ENCODE data around the gene TRIB2.
"Not testable (repeated sequence)": the region's sequence is repeated elsewhere in the genome, so short reads cannot be mapped to it uniquely, and the experiment has no call there.

The TRIB2 gene

GRCh38 chr2:12716282-12717190, at the start of gene TRIB2:
TRIB2 (plus strand) TSS chr2:12716936; CDS start chr2:12718308, 1,372 bp downstream.
- peak; percentile 92 for DNase-seq (ENCODE audit: low spot score)

GRCh38 chr2:12669036-12669435, 47.7 kb upstream of the TRIB2 start:
- no peak for DNase-seq (ENCODE audit: low spot score)

GRCh38 chr2:12672711-12673315, 43.9 kb upstream of the TRIB2 start:
- no peak for DNase-seq (ENCODE audit: low spot score)

GRCh38 chr2:12674644-12675328, 42.0 kb upstream of the TRIB2 start:
- DNase-seq (ENCODE audit: low spot score): no peak

GRCh38 chr2:12675352-12675795, 41.4 kb upstream of the TRIB2 start:
- DNase-seq (ENCODE audit: low spot score): peak; percentile 23

GRCh38 chr2:12675801-12676200, 40.9 kb upstream of the TRIB2 start:
- DNase-seq (ENCODE audit: low spot score): no peak

- no peak for DNase-seq (ENCODE audit: low spot score)
Observed at GRCh38 chr2:12676771-12677170, 40.0 kb upstream of the TRIB2 start.

GRCh38 chr2:12678186-12678585, 38.5 kb upstream of the TRIB2 start:
- no peak for DNase-seq (ENCODE audit: low spot score)

GRCh38 chr2:12679550-12680072, 37.1 kb upstream of the TRIB2 start:
- DNase-seq (ENCODE audit: low spot score): no peak

- not testable (repeated sequence) for DNase-seq (ENCODE audit: low spot score)
Observed at GRCh38 chr2:12680115-12680514, 36.6 kb upstream of the TRIB2 start.

- no peak for DNase-seq (ENCODE audit: low spot score)
Observed at GRCh38 chr2:12682017-12682416, 34.7 kb upstream of the TRIB2 start.

GRCh38 chr2:12683457-12684100, 33.2 kb upstream of the TRIB2 start:
- DNase-seq (ENCODE audit: low spot score): no peak

- DNase-seq (ENCODE audit: low spot score): peak; percentile 64
Observed at GRCh38 chr2:12684471-12684936, 32.2 kb upstream of the TRIB2 start.

- no peak for DNase-seq (ENCODE audit: low spot score)
Observed at GRCh38 chr2:12685145-12685544, 31.6 kb upstream of the TRIB2 start.

- DNase-seq (ENCODE audit: low spot score): no peak
Observed at GRCh38 chr2:12685956-12686355, 30.8 kb upstream of the TRIB2 start.

GRCh38 chr2:12686708-12687283, 29.9 kb upstream of the TRIB2 start:
- DNase-seq (ENCODE audit: low spot score): no peak

GRCh38 chr2:12688091-12688490, 28.6 kb upstream of the TRIB2 start:
- DNase-seq (ENCODE audit: low spot score): no peak

GRCh38 chr2:12688893-12689292, 27.8 kb upstream of the TRIB2 start:
- DNase-seq (ENCODE audit: low spot score): no peak

GRCh38 chr2:12693509-12693908, 23.2 kb upstream of the TRIB2 start:
- DNase-seq (ENCODE audit: low spot score): no peak

GRCh38 chr2:12694990-12695774, 21.6 kb upstream of the TRIB2 start:
- DNase-seq (ENCODE audit: low spot score): no peak

GRCh38 chr2:12697617-12698016, 19.1 kb upstream of the TRIB2 start:
- no peak for DNase-seq (ENCODE audit: low spot score)

All from GM03348 (cell line).